HG02571 (cell line): ENCODE measurements around the gene SEC14L2.

Experiments used
- ATAC-seq: cut with Tn5 transposase; IDR thresholded peaks from one replicate; pipeline ENCODE4 v1.9.1; 2021; ENCODE audit warnings: mild to moderate bottlenecking, moderate library complexity; ENCODE audit not compliant: unreplicated experiment

Gene SEC14L2

GRCh38 chr22:30396871-30397655 is at the start of gene SEC14L2:
Gene SEC14L2 (plus strand): TSS chr22:30397018. CDS start chr22:30397117, 99 bp downstream.
- no peak for ATAC-seq

- no peak for ATAC-seq
These were observed 49.4 kb upstream of the SEC14L2 start for GRCh38 chr22:30347255-30347892.

- ATAC-seq, result no peak
These were observed 48.4 kb upstream of the SEC14L2 start for GRCh38 chr22:30348404-30348803.

GRCh38 chr22:30348809-30349208 is 48.0 kb upstream of the SEC14L2 start:
- no peak for ATAC-seq

GRCh38 chr22:30351226-30351625 is 45.6 kb upstream of the SEC14L2 start:
- ATAC-seq, result no peak

GRCh38 chr22:30354644-30355043 is 42.2 kb upstream of the SEC14L2 start:
- ATAC-seq, result no peak

- ATAC-seq, result peak; percentile 83
These were observed 40.2 kb upstream of the SEC14L2 start, which contains the start of the genes CCDC157 and SF3A1 for GRCh38 chr22:30356449-30357235. Gene CCDC157 (plus strand): TSS chr22:30357007. CDS start chr22:30366001, 8,994 bp downstream. Gene SF3A1 (minus strand): TSS chr22:30356894. CDS start chr22:30356792, 102 bp downstream.

GRCh38 chr22:30357236-30357570 is 39.6 kb upstream of the SEC14L2 start:
- ATAC-seq, result no peak

GRCh38 chr22:30357650-30358215 is 39.1 kb upstream of the SEC14L2 start:
- no peak for ATAC-seq

- ATAC-seq, result no peak
These were observed 38.3 kb upstream of the SEC14L2 start for GRCh38 chr22:30358541-30358940.

GRCh38 chr22:30361916-30362650 is 34.7 kb upstream of the SEC14L2 start:
- ATAC-seq, result no peak

- no peak for ATAC-seq
These were observed 34.1 kb upstream of the SEC14L2 start for GRCh38 chr22:30362651-30363281.

- ATAC-seq, result no peak
These were observed 30.9 kb upstream of the SEC14L2 start for GRCh38 chr22:30365891-30366290.

- no peak for ATAC-seq
These were observed 28.4 kb upstream of the SEC14L2 start for GRCh38 chr22:30368420-30368819.

- no peak for ATAC-seq
These were observed 26.1 kb upstream of the SEC14L2 start for GRCh38 chr22:30370641-30371230.

GRCh38 chr22:30371321-30371720 is 25.5 kb upstream of the SEC14L2 start:
- ATAC-seq, result no peak

- ATAC-seq, result no peak
These were observed 24.8 kb upstream of the SEC14L2 start for GRCh38 chr22:30371981-30372380.

GRCh38 chr22:30372915-30373314 is 23.9 kb upstream of the SEC14L2 start:
- ATAC-seq, result no peak
